GM18502 (cell line): Measurements from ENCODE around the gene FAM13A.

Source experiments
- ATAC-seq: cut with Tn5 transposase; IDR thresholded peaks from one replicate; pipeline ENCODE4 v1.9.1; 2021; ENCODE audit warnings: mild to moderate bottlenecking; ENCODE audit not compliant: unreplicated experiment, poor library complexity

Gene FAM13A

DNA sequence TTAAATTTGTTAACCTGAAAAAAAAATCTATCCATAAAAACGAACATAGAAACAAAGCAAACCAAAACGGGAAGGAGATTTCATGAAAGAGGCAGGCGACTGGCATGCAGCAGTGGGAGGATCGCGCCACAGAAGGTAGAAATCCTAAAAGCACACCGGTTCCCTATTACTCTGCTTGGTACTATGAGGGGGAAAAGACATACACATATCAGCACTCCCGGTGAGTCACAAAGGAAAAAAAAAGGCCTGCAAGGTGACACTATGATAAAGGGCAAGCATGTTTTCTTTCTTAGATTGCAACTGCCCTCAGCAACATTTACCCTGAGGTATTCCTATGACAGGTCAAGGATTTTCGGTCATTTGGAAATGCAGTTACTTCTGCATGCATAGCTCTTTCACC lies 298.7 kb downstream of the FAM13A start:
- no peak for ATAC-seq

DNA sequence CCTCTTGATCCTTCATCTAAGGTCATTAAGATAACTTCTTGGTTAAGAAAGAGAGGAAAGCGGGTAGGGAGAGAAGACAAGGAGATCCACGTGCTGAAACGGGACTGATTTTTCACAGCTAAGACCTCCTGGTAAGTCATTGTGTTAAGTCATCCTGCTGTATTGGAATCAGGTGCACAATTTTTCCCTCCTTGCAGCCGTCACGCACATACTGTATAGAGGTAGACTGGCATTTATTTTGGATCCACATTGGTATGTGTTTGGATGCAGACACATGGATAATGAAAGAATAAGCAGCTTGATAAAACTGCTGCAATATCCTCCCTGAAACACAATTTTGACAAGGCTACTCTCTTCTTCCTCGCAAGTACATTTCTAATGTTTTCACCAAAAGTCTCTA lies 299.2 kb downstream of the FAM13A start:
- no peak for ATAC-seq

DNA sequence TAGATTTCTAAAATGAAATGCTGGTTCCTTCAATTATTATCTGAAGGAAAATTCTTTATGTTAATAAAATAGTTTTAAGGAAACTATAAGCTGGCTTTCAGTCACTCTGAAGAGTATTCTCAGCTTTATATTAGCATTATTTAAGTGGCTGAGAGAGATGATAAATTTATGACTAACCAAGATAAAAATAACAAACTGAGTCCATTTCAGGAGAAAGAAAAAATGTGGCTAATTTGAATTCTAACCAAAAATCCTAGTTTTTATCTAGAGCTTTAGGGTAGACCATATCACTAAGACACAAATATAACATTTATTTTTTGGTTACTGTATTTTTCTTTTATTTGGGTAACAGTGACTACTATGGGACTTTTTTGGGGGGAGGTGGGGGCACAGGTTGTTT lies 299.9 kb downstream of the FAM13A start:
- no peak for ATAC-seq

DNA sequence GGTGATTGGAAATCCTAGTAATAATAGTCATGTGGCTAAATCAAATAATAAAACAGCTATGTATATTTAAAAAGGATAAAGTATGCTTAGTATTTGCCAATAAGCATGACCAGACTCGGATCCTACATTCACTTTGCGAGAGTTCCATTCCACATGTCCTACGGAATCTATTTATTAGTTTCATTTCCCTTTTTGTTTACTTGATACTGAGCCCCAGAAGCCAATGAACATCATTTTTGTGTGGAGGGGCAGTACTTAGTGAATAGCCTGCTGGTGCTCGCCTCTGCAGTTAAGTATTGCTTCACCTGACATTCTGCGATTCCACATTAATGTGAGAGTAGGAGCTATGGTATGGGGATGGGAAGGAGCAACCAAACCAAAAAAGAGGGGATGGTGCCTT lies 300.8 kb downstream of the FAM13A start:
- no peak for ATAC-seq

DNA sequence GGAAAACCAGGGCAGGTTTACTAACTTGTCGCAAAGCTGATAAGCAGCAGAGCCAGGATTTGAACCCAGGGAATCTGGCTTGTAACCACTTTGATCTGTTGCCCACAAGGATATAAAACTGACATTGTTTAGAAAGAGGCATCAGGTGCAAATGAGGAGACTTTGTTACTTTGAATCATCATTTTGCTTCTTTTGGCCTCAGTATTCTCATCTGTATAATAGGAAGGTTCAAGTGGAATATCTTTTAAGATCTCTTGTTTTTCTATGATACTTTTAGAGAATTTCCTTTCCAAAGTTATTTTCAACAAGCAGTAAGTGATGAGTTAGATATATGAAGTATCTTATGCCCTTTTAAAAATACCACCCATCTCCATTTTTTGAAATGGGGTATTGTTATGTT lies 301.5 kb downstream of the FAM13A start:
- no peak for ATAC-seq

DNA sequence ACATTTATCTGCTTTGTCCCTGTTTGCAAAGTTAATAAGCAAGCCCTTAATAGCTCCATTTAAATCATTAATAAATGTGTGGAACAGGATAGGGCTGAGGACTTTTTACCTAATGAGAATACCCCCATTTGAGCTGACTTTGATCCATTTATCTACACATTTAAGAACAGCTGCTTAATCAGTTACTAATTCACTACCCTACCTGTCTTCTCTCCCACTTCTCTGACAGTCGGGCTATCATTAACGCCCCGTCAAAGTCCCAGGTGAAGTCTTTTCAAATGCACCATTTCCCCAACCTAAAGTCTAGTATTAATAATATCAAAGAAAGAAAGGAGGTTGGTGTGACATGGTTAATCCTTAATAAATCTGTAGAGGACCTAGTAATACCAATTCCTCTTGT lies 302.2 kb downstream of the FAM13A start:
- no peak for ATAC-seq

DNA sequence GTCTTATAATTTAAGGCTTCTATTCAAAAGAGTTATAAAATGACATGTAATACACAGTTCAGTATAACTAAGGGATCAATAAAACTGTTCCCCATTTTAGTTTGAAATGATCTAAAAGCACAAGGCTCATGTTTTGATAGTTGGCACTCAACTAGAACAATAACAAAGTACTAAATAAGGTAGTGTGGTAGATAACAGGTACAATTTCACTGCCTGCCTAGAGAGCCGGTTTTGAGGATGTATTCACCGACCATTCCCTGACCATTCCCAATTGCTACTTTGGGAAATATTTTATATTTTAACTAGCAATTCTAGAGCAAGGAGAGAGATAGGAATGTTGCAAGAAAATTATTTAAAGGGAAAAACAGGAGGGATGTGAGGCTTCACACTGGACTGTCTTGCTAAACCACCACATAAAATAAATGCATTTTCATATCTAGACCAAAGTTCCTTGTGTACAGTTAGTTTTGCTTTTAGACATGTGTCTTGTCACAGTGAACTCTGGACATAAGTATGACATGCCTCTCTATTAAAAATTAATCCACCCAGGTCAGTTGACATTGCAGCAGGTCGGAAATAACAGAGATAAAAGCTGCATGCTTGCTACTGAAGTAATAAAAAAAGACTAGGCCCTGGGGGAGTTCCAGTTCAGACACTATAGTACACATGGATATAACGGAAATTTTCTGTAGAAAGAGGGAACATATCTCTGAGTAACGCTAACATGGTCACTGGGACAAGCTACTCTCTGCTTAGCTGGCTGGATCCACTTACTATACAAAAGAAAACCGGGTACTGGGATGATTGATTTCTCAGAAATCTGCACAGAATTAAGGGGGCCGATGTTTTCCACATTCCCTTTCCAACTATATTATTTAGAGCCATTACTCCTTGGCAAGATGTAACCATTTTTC lies 303.1 kb downstream of the FAM13A start:
- no peak for ATAC-seq

DNA sequence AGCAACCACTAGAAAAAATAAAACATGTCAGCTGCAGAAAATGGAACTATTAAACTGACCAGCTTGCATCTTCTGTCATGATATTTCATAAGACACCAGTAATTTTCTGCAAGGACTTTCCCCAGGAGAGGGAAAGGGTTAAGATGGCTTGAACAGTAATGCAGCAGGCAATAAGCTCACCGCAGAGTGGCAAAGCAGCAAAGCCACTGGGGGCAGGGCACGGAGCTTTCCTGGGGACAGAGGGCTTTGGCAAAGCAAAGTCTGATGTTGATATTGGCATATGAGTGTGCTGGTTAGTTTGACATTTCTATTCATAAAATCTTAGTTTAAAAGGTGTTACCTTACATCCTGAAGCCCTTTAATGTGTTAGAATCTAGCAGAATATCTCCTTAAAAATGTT lies 304.2 kb downstream of the FAM13A start:
- no peak for ATAC-seq

DNA sequence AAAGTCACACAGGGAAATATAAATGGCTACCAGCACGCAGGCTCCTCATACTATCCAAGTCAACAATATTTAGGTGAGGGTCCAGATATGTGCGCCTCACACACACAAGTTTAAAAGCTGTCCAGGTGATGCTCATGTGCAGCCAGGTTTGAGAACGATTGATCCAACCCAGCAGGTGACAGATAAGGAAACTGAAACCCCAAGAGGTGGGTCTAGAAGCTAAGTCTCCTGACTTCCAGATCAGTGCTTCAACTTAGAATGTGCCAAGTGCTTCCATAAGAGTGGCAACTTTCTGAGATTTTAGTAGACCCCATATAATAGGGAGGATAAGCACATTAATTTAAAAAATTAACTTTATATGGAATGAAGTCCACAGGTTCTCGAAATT lies 304.9 kb downstream of the FAM13A start:
- ATAC-seq, result peak; percentile 53

DNA sequence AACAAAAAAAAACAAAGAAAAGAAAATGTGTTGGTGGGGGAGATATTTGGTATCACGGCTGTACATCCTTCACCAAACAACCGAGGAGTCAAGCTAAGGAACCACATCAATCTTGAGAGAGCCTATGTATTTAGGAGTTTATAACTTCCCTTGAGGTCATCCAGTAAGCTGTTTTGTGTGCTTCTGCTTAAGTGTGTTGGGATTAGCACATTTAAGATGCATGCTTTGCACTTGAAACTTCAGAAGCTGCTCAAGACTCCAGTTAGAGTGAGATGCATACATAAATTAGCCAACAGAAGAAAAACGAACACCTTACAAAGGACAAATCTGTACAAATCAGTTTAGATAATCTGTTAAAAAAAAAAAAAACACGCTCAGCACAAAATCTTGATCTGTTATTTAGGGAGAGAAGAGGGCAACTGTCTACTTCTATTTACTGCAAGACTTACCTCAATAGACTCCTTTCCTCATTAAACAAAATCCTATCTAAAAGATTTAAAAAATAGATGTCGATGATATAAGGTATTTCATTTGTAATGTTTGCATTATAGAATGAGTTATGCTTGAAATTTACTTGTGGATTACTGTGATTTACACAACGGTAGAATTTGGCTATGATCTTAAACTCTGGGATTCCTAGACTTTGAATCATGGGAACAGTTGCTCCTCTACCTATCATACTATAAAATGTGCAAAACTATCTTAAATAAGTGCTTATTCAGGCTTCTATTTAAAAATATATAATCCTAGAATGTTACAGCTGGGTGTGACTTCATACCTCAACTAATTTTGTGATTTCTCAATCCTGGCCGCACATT lies 305.5 kb downstream of the FAM13A start:
- ATAC-seq, result no peak

DNA sequence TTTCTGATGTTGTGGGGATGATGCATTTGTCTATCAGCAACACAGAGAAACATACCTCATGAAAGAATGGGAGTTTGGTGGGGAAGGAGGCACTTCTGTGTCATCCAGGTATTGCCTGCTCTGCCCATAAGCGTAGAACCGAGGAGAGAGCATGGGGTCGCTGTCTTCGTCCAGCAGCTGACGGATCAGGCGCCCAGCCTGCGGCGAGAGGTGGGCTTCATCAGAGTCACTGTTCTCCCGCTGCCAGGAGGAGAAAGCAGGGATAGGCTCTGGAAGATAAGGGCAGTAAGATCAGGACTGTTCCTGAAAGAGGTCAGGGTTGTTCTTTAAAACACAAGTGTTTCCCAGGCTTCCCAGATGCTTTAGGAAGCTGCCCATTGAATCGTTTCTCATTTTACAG lies 306.6 kb downstream of the FAM13A start:
- ATAC-seq, result no peak

DNA sequence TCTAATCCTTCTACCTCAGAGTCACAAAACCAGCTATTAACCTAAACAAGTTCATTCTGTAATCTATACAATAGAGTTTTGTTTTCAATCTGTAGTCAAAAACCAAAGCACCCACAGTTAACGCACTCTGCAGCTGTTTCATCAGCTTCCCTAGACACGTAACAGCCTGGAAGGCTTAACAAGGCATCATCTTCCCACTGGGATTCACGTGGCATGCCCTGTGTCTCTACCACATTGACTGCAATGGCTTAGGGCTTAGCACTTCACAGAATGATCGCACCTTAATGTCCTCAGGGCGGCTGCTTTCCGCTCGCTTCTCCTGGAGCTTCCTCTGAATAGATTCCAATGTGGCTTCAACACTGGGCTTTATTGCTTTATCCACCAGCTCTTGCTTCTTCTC lies 309.6 kb downstream of the FAM13A start:
- no peak for ATAC-seq

DNA sequence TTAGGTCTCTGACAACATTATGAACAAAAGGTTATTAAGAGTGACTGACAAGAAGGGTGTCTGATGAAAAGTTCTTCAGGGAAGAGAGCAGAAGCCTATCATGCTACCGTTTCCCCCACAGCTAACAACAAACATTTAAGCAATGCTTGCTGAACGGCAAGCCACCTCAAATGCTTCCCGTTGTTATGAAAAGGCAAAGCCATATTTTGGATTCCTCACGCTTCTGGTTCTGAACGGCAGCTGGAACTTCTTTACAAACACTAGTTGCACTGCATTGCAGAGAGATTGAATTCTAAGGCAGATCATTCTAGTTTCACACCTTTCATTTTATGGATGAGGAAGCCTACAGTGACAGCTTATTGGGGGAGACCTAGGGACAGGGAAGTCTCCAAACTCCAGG lies 310.8 kb downstream of the FAM13A start:
- no peak for ATAC-seq

DNA sequence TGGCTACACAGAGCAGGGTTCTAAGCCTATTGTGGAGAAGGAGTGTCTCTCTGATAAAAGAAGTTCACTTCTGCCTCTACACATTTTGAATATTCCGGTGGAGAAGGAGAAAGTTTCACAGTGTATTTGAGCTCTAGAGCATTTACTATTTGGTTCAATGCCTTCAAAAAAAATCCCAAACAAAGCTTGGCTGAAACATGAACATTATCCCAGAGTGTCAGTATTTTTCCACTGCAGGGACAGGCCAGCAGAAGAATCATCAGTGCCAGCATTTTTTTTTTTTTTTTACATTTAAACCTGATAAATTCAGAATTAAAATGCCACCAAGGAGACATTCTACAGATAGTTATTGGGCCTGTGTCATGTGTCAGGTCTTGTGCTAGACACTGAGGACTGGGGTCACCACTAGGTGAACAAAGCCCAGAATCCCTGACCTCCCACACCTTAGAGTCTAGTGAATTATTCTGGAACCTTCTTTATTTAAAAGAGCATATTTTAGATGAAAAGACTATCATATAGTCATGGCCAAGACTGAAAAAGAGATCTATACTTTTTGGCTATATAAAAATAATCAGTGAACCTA lies 311.3 kb downstream of the FAM13A start:
- ATAC-seq, result no peak

DNA sequence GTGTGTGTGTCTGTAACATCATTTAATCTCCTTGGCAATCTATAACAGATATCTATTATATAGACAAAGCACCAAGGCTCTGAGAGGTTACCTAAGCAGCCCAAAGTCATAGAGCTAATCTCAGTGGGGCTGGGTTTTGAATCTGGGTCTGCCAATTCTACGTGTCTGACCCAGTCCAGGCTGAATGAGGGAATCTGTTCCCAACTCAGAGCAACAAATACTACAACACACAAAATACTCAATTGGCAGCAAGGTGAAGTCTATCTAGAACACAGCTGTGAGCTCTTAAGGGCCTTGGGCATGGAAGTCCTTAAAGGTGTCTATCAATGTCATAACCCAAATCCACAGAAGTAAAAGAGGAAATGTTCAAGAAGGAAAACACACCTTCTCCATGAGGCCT lies 311.8 kb downstream of the FAM13A start:
- ATAC-seq, result no peak

DNA sequence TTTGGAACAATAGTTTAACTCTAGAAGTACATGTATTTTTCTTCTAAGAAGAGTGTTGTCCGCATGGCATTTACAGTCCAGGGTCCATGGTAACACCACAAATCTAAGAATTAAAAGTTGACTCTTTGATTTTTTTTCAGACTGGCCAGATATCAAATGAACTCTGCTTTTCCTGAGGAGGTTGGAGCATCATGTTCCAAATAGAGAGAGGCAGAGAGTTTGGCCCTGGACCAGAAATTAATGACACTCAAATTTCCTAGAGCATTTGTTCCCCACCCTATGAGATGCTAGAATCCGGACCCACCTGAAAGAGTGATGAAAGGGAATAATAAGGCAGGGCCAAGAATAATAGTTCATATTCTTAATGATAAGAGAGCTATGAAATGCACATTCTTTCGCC lies 312.4 kb downstream of the FAM13A start:
- ATAC-seq, result no peak

DNA sequence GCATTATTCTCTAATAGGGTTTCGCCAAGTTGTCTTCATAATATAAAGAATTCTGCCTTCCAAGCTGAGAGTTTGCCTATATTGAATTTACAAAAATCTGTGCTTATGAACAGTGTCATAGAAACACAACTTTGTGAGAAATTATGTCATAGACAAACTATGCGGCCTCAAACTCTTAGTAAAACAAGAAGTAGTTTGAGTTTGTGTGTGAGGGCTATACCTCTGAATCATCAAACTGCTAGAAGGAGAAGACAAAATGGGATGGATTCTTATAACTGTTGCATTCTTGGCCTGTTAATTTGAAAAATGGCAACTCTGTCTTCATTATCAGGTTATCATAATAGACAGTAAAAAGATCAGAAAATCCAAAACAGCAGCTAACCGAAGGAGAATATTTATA lies 313.3 kb downstream of the FAM13A start:
- no peak for ATAC-seq

DNA sequence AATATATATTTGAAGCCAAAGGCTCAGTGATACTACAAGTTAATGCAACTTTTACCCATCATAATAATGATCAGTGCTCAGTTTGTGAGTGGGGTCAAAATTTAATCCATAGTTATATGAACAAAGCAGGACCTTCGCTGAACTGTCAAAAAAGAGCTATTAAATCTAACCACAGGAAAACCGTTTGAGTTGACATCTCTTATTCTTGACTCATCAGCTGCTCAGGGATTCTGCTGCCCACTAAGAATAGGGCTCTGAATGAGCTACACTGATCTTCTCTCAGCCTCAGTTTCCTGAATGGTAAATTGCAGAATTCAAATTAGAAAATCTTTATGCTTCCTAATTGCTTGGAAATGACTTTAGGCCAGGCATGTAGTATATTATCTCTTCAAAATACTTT lies 314.4 kb downstream of the FAM13A start:
- no peak for ATAC-seq

DNA sequence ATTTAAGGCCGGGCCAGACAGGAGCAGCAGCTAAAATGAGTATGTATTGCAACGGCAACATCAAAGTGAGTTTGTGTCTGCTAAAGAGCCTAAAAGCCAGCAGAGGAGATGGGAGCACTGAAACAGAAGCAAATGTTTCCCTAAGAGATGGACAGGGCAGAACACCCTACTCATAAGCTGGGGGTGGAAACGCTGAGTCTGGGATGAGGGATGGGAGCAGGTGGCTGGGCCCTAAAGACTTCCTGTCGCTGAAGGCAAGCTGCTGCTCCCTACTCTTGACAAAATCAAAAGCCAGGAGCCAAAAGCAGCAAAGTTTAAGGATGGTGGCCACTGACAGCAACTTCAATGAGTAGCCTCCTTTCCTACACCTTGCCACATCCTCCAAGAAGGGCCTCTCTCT lies 318.8 kb downstream of the FAM13A start:
- ATAC-seq, result no peak

DNA sequence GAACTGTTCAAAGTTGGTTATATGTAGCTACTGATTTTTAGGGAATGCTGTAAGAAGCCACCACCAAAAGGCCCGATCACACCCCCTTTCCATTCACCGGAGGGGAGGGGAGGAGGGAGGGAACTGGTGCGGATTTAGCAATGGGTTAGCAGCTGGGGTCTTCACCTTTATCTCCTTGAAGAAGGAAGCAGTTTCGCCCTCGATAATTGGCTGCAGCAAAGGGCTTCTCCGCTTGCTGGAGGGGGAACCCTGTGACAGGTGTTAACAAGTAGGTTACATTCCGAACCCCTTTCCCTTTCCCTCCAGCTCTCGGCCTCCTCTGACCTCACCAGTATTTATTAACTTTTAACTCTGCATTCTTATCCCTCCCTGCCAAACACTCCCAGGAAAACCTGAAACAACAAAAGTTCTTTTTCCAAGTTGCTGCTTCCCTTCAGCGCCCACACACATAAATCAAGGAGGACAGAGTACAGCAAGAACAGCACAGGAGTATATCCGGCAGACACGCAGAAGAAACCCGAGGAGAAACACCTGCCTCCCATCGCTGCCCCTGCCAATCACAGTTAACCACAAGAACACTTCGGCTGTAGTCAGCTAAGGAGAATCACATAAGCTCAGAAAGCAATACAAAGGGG lies 319.6 kb downstream of the FAM13A start:
- peak; percentile 97 for ATAC-seq

DNA sequence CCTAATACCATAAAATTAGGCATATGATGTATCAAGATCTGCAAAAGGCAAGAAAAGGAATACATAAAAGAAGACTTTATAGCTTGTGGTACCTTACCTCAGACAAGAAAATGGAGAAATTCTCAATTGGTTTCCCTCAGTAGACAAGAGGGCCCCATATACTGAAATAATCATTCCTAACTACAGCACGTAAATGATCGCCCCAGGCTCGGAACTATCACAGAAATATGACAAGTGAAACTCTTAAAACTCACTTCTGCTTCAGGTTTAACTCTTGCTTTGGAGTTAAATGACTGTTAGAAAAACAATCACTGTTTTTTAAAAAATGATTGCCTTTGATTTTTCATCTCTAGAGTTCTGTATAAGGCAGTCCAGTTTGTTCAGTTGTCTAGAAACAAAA lies 320.7 kb downstream of the FAM13A start:
- no peak for ATAC-seq
